NCI-H82 treated with DMSO at 0.1 percent for 48 hours (cell line): ENCODE measurements around the gene CACNA1B.

ENCODE experiments used
- DNase-seq: peaks from one replicate; lab custom pipeline; 2025; ENCODE audit not compliant: unreplicated experiment; lab: John Stamatoyannopoulos, UW

The CACNA1B gene

GRCh38 chr9:138025908-138026307 is 148.3 kb downstream of the CACNA1B start:
- no peak for DNase-seq

- DNase-seq: no peak
These were observed 151.0 kb downstream of the CACNA1B start for GRCh38 chr9:138028596-138028995.

DNA sequence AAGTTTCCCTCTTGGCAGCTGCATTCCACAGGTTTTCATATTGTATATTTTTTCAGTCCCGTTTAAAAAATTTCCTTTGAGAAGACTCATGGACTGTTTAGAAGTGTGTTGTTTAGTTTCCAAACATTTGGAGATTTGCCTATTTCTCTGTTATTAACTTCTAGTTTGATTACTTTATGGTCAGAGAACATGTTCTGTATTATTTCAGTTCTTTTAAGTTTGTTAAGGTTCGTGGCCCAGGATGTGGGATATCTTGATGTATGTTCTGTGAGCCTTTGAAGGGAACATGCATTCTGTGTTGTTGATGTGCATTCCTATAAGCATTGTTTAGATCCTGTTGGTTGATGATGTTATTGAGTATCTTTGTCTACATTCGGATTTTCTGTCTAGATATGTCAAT is 153.6 kb downstream of the CACNA1B start:
- no peak for DNase-seq

- DNase-seq: no peak
These were observed 156.4 kb downstream of the CACNA1B start for GRCh38 chr9:138033950-138034349.

DNA sequence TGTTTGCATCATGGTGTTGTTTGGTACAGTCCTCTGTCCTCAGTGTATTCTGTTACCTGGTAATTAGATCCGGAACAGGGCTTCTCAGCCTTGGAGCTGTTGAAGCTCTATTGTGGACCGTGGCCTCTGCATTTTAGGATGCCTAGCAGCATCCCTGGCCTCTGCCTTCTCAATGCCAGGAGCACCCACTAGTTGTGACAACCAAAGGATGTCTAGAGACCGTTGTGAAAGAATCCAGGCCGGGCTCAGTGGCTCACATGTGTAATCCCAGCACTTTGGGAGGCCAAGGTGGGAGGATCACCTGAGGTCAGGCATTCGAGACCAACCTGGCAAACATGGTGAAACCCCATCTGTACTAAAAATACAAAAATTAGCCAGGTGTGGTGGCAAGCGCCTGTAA is 159.6 kb downstream of the CACNA1B start:
- DNase-seq: no peak

GRCh38 chr9:138038244-138038671 is 160.7 kb downstream of the CACNA1B start:
- no peak for DNase-seq

DNA sequence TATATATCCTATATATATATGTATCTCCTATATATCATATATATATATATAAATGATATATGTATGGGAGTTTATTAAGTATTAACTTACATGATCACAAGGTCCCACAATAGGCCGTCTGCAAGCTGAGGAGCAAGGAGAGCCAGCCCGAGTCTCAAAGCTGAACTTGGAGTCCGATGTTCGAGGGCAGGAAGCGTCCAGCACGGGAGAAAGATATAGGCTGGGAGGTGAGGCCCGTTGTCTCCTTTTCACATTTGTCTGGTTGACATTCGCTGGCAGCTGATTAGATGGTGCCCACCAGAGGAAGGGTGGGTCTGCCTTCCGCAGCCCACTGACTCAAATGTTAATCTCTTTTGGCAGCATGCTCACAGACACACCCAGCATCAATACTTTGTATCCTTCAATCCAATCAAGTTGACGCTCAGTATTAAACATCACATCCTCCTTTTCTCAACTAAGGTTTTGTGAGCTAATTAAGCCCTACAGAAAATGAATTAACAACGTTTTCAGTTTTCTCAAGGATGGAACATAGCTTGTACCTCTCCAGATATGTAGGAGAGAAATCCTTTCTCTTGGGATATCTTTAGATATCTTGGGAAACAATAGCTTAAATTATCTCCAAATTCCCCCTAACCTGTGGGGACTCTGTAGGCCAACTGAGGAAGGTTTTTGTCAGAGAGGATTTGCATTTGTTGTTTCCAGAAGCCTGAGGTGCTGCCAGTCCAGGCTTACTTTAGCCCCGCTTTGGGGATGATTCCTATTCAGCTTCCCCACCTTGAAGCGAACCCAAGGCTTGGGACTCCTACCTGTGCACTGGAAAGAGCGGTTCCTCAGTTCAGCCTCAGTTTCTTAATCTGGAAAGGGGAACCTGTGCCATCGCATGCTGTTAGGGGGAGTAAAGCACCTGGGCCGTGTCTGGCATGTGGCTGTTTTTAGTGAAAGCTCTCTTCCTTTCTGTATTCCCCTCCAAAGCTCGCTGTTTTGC is 163.2 kb downstream of the CACNA1B start:
- no peak for DNase-seq

DNA sequence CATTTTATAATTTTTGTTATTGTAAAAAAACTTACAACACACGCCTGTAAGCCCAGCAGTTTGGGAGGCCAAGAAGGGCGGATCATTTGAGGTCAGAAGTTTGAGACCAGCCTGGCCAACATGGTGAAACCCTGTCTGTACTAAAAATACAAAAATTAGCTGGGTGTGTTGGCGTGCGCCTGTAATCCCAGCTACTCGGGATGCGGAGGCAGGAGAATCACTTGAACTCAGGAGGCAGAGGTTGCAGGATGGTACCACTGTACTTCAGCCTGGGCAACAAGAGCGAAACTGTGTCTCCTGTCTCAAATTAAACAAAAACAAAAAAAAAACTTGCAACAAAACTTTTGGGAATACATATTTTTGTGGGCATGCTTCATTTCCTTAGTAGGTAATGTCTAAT is 164.6 kb downstream of the CACNA1B start:
- no peak for DNase-seq

DNA sequence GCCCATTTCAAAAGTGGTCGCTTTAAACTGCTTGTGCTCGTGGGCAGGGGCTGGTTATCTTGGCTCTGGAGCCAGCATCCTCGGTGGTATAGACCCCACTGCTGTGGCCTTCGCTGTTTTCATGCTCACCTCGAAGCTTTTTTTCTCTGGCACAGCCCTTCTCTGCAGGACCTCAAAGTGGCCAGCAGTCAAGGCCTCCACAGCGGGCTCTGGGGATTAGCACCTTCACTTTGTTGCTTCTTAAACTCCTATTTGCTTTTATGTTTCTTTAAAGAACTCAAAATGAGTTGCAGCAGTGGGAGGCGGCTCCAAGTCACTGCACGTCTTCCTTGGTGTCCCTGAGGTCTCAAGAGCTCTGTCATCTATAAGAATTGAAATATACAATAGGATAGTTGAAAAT is 165.1 kb downstream of the CACNA1B start:
- DNase-seq: no peak

- DNase-seq: no peak
These were observed 165.5 kb downstream of the CACNA1B start for GRCh38 chr9:138043061-138043410.

GRCh38 chr9:138043411-138044345 is 166.1 kb downstream of the CACNA1B start:
- no peak for DNase-seq

GRCh38 chr9:138044485-138045383 is 167.2 kb downstream of the CACNA1B start:
- DNase-seq: no peak

- DNase-seq: no peak
These were observed 168.2 kb downstream of the CACNA1B start for GRCh38 chr9:138045541-138046490.

GRCh38 chr9:138046641-138047301 is 169.2 kb downstream of the CACNA1B start:
- no peak for DNase-seq

DNA sequence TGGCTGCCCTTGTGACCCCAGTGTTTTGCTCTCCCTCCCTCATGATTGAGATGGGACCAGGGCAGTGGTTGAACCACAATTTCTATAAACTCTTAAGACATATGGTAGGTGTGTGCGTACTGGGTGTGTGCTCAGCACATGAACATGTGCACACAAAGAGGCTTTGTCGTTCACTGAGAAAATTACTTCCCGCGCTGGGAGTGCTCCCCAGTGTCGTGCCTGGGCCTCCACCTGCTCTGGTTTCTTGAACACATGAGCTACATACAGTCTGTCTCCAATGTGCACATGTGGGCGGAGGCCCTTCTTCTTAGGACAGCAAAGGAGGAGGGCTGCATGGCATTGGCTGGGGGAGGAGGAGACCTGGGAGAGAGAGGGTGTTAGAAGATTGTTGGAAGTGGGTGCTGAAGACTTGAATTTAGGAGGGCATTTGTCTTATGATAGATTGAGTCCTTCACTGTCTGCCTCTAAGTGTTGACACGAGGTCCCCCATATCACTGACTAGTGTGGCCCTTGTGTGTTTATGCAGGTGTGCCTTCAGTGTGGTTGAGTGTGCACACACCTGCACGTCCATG is 170.0 kb downstream of the CACNA1B start:
- DNase-seq: no peak

DNA sequence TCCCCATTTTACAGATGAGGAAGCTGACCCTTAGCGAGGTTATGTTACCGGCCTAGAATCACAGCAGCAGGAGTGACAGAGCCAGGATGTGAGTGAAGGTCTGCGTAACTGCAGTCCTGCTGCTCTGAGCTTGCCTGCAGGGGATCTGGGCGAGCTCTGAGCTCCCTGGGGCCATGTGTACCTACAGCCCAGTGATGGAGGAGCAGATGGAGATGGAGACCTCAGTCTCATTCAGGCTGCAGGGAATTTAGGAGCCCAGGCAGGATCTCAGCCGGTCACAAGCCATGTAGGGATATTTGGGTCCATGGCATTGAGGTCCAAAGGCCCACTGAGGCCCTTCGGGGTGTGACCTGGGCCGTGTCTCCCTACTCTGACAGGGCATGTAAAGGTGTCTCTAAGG is 170.6 kb downstream of the CACNA1B start:
- DNase-seq: no peak

DNA sequence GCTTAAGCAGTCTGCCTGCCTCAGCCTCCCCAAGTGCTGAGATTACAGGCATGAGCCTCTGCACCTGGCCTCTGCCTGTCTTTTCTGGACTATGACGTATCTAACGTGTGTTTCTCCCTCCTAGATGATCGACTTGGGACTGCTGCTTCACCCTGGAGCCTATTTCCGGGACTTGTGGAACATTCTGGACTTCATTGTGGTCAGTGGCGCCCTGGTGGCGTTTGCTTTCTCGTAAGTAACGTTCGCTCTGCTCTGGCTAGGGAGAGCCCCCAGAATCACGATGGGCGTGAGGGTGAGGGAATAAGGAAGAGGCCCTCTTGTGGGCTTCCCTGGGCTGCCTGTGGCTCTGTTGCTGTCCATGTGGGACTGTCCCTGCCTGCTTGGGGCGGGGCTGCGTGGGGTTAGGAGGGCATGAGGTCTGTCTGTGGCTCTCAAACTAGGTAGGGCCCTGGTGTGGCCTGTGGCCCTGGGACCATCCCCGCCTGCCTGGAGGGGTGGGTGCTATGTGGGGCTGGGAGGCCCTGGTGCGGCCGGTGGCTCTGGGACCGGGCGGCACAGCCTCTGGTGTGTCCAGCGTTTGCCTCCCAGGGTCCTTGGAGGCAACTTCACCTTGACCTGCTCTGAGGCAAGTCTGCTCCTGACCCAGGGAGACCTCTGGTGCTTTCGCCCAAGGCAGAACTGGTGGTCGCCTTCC is 171.7 kb downstream of the CACNA1B start:
- DNase-seq: no peak
